Upper lobe of left lung (tissue), 4 donors: ENCODE data around the gene GPR89A.
"Not testable (repeated sequence)": the region's sequence is repeated elsewhere in the genome, so short reads cannot be mapped to it uniquely, and the experiment has no call there.

ENCODE experiments used
- POLR2AphosphoS5 ChIP-seq, 2 donors: sonication (generic); formaldehyde crosslinking; IDR thresholded peaks; one replicate each; pipeline ENCODE4 v1.5.1; 2017; ENCODE audit warnings: antibody characterized with exemption in 2 of 2
- TF ChIP-seq, protein P1 (sequence below), 6 experiments: fragments of 450-650 bp in 4 of 6; fragments of 200-600 bp in 2 of 6; sonication (generic) in 2 of 6; IDR thresholded peaks; one replicate each; pipeline ENCODE4 v1.5.1; 2016 to 2019; ENCODE audit warnings: antibody characterized with exemption in 6 of 6

DNA sequence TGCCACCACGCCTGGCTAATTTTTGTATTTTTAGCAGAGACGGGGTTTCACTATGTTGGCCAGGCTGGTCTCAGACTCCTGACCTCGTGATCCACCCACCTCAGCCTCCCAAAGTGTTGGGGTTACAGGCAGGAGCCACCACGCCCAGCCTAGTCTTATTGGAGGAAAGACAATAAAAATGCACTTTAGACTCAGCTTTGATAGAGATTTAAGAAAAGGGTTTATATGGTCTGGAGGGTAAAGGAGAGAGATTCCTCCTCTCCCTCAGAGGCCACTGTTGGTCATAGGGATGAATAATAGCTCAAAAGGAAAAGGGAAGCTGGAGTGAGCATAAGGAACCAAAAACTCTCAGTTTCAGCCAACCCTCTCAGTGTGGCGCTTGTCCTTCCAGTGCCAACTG, 8.4 kb upstream of the GPR89A start:
- TF ChIP-seq, protein P1, sequence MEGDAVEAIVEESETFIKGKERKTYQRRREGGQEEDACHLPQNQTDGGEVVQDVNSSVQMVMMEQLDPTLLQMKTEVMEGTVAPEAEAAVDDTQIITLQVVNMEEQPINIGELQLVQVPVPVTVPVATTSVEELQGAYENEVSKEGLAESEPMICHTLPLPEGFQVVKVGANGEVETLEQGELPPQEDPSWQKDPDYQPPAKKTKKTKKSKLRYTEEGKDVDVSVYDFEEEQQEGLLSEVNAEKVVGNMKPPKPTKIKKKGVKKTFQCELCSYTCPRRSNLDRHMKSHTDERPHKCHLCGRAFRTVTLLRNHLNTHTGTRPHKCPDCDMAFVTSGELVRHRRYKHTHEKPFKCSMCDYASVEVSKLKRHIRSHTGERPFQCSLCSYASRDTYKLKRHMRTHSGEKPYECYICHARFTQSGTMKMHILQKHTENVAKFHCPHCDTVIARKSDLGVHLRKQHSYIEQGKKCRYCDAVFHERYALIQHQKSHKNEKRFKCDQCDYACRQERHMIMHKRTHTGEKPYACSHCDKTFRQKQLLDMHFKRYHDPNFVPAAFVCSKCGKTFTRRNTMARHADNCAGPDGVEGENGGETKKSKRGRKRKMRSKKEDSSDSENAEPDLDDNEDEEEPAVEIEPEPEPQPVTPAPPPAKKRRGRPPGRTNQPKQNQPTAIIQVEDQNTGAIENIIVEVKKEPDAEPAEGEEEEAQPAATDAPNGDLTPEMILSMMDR (IDR thresholded peaks at IDR 0.05) = not testable (repeated sequence)
- TF ChIP-seq POLR2AphosphoS5 (IDR thresholded peaks at IDR 0.05) = not testable (repeated sequence)
